Gastrocnemius medialis (tissue), 4 donors: ENCODE data around the gene TYSND1.

Experiments used
- POLR2A ChIP-seq, 2 donors: fragments of 450-650 bp; IDR thresholded peaks; one replicate each; pipeline ENCODE4 v1.6.1; 2017; ENCODE audit warnings: antibody characterized with exemption in 2 of 2, mild to moderate bottlenecking in 2 of 2, moderate library complexity in 2 of 2
- TF ChIP-seq, protein P1 (sequence below), 5 experiments: fragments of 450-650 bp in 3 of 5; fragments of 200-600 bp in 2 of 5; sonication (generic) in 2 of 5; IDR thresholded peaks in 4 of 5; conservative IDR thresholded peaks in 1 of 5; 1 replicate in 4 of 5; 2 replicates in 1 of 5; pipeline ENCODE4 v1.5.1; 2016 to 2019; ENCODE audit warnings: antibody characterized with exemption in 5 of 5, mild to moderate bottlenecking in 3 of 5, moderate library complexity in 3 of 5

DNA sequence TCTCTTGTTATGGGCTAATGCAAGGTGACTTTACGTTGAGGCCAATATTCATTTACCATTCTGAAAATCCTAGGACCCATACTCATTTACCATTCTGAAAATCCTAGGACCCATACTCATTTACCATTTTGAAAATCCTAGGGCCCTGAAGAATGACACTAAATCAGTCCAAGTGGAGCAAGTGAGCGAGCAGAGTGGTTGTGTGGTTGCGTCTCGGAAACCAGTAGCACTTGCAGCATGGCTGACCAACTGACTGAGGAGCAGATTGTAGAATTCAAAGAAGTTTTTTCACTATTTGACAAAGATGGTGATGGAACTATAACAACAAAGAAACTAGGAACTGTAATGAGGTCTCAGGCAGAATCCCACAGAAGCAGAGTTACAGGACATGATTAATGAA lies 16.9 kb upstream of the TYSND1 start:
- no peak for TF ChIP-seq POLR2A (IDR thresholded peaks at IDR 0.05)
- TF ChIP-seq, protein P1, sequence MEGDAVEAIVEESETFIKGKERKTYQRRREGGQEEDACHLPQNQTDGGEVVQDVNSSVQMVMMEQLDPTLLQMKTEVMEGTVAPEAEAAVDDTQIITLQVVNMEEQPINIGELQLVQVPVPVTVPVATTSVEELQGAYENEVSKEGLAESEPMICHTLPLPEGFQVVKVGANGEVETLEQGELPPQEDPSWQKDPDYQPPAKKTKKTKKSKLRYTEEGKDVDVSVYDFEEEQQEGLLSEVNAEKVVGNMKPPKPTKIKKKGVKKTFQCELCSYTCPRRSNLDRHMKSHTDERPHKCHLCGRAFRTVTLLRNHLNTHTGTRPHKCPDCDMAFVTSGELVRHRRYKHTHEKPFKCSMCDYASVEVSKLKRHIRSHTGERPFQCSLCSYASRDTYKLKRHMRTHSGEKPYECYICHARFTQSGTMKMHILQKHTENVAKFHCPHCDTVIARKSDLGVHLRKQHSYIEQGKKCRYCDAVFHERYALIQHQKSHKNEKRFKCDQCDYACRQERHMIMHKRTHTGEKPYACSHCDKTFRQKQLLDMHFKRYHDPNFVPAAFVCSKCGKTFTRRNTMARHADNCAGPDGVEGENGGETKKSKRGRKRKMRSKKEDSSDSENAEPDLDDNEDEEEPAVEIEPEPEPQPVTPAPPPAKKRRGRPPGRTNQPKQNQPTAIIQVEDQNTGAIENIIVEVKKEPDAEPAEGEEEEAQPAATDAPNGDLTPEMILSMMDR (IDR thresholded peaks at IDR 0.05 in 4 of 5, conservative IDR thresholded peaks at IDR 0.05 in 1 of 5) = no peak
